ENCODE measurements around the gene LAD1. TPM values are rescaled to one million over a fixed set of nuclear protein-coding genes. Genes with fewer than 3 reads are reported as not detected.

Gene LAD1
- total RNA-seq, 1 donor from 2014 or later: not detected

DNA sequence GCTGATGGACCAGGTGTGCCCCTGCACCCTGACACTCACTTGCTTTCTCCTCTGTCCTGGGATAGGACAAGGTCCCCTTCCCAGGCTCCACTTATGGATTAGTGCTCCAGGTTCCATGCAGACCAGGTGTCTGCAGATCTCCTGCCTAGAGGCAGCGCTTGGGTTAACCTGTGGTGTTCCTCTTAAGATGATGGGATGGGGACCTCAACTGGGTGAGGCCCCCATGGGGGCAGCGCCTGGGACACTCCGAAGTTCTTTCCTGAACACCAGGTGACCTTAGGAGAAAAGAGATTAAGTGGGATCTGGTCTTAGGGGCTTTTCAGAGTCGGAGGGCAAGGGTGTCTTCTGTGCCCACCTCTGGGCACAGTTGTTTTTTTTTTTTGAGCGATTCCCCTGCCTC lies 42.9 kb downstream of the LAD1 start:
- ATAC-seq (ENCODE audit: low read depth) (no peak), DNase-seq (no peak)
- POLR2A ChIA-PET: no interaction called here
- Mint-ChIP-seq H3K4me1 (no peaks in the 10 kb centered on the region), H3K36me3 (ENCODE audit: low read depth) (no peaks in the 10 kb centered on the region), H3K27ac (no peak overlapping the region), H3K27me3 (peaks cover 13% of the 10 kb centered on the region), H3K9me3 (no peaks in the 10 kb centered on the region), H3K4me3 (no peak overlapping the region)
- intact Hi-C loops (cut with micrococcal nuclease): no loop called here
- TF ChIP-seq, protein P1, sequence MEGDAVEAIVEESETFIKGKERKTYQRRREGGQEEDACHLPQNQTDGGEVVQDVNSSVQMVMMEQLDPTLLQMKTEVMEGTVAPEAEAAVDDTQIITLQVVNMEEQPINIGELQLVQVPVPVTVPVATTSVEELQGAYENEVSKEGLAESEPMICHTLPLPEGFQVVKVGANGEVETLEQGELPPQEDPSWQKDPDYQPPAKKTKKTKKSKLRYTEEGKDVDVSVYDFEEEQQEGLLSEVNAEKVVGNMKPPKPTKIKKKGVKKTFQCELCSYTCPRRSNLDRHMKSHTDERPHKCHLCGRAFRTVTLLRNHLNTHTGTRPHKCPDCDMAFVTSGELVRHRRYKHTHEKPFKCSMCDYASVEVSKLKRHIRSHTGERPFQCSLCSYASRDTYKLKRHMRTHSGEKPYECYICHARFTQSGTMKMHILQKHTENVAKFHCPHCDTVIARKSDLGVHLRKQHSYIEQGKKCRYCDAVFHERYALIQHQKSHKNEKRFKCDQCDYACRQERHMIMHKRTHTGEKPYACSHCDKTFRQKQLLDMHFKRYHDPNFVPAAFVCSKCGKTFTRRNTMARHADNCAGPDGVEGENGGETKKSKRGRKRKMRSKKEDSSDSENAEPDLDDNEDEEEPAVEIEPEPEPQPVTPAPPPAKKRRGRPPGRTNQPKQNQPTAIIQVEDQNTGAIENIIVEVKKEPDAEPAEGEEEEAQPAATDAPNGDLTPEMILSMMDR (IDR thresholded peaks at IDR 0.05): no peak
- CTCF ChIA-PET: no interaction called here

DNA sequence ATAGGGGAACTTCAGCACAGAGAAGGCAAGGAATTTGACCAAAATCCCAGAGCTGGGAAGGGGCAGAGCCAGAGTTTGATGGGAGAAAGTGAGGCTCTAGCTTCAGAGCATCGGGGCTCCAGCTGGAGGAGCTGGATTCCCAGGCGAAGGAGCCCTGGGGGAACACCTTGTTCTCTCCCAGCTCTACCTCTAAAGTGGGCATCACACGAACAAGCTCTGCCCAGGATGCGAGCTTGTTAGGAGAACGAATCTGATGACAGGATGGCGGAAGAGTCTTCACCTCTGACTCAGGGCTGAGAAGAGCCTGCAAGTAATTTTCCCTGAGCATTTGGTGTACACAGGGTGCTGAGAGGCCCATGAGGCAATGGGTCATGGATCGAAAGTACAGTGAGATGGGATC lies 43.7 kb downstream of the LAD1 start:
- no peak overlapping the region for H3K4me3 Mint-ChIP-seq
- no peak for ATAC-seq (ENCODE audit: low read depth)
- no peaks in the 10 kb centered on the region for H3K9me3 Mint-ChIP-seq
- CTCF ChIA-PET: no interaction called here
- TF ChIP-seq, protein P1 (IDR thresholded peaks at IDR 0.05): no peak
- H3K27me3 Mint-ChIP-seq: peaks cover 16% of the 10 kb centered on the region
- no peak for DNase-seq
- intact Hi-C loops (cut with micrococcal nuclease): no loop called here
- no peaks in the 10 kb centered on the region for H3K36me3 Mint-ChIP-seq (ENCODE audit: low read depth)
- no peaks in the 10 kb centered on the region for H3K4me1 Mint-ChIP-seq
- H3K27ac Mint-ChIP-seq: no peak overlapping the region
- POLR2A ChIA-PET: no interaction called here

DNA sequence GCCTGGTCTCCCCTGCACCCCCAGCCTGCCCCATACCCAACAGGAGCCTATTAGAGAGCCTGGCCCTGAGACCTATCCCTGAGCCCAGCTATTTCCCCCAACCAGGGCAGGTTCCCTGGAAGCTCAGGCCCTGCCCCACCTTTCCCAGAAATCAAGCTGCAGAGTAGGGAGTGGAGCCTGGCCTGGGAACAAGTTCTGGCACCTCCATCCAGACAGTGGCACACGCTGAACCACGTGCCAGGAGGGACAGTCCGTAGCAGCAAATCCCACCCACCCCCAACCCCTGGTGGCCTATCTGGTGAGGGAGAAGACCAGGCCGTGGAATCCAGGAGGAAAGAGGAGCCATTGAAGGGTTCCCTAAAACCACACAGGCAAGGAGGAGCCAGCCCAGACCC lies 44.2 kb downstream of the LAD1 start:
- Mint-ChIP-seq H3K9me3 (no peaks in the 10 kb centered on the region), H3K4me1 (no peaks in the 10 kb centered on the region), H3K36me3 (ENCODE audit: low read depth) (no peaks in the 10 kb centered on the region), H3K27me3 (peaks cover 16% of the 10 kb centered on the region), H3K4me3 (no peak overlapping the region), H3K27ac (no peak overlapping the region)
- DNase-seq (no peak), ATAC-seq (ENCODE audit: low read depth) (no peak)
- TF ChIP-seq, protein P1 (IDR thresholded peaks at IDR 0.05): no peak
- CTCF ChIA-PET: no interaction called here
- intact Hi-C loops (cut with micrococcal nuclease): no loop called here
- POLR2A ChIA-PET: no interaction called here

DNA sequence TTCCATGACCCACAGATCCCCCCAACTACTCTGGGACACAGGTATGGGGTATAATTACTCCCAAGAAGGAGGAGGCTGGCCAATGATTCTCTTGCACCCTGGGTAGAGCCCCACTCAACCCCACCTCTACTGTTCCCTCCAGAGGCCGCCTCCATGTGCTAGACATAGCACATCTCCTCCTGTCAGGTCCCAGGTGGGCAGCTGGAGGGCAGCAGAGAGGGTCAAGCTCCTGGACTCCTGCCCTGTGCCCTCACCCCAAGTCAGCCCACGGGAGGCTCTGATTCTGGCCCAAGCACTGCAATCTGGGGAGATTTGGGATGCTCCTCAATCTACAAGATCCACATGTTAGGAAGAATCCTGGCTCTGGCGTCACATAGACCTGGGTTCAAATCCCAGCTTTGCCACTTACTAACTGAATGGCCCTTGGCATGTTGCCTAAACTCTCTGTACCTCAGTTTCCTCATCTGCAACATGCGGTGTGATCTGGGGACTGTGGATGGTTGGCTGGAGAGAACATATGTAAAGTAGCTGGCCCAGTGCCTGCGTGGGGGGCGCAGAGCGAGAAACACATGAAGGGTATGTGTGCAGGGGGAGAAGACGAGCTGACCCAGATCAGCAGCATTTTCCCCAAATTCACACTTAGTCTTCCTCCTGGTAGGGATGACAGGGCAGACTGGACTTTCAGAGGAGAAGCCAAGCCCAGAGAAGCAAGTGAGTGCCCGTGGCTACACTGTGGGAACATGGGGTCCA lies 44.8 kb downstream of the LAD1 start:
- DNase-seq: no peak
- no peaks in the 10 kb centered on the region for H3K36me3 Mint-ChIP-seq (ENCODE audit: low read depth)
- H3K27ac Mint-ChIP-seq: no peak overlapping the region
- ATAC-seq (ENCODE audit: low read depth): no peak
- no peaks in the 10 kb centered on the region for H3K9me3 Mint-ChIP-seq
- TF ChIP-seq, protein P1 (IDR thresholded peaks at IDR 0.05): no peak
- H3K4me3 Mint-ChIP-seq: no peak overlapping the region
- H3K27me3 Mint-ChIP-seq: peaks cover 16% of the 10 kb centered on the region
- no peaks in the 10 kb centered on the region for H3K4me1 Mint-ChIP-seq
- ChIA-PET POLR2A (no interaction called here), CTCF (no interaction called here)
- intact Hi-C loops (cut with micrococcal nuclease): no loop called here

DNA sequence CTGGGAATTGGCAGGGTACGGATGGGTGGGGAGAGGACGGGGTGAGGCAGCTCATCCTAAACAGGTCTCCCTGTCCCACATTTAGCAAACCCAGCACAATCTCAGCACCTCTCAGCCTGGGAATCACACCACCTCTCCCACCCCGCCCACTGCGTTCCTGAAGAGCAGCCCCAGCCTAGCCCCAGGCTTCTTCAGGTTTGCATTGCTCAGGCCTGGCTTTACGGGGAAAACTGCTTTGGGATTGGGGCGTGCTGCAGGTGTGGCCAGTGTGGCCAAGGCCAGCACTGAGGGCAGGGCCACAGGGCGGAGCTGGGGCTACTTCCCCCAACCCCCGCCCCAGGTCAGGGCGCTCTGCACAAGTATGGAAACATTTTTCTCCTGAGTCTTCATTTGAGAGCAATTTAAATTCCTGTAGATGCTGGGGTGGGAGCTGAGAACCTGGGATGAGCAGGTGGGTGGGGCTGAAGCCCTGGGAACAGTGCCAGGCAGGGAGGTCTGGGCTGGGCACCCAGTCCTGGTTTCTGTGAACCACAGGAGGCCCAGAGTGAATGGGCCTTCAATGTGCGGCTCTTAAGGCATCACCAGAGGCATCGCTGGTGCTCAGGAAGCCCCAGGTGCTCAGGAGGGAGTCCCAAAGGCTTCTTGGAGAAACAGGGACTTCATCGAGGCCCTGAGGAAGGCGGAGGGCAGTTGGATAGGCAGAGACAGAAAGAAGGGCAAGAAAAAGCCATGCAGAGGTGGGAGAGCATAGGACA lies 45.8 kb downstream of the LAD1 start:
- DNase-seq (no peak), ATAC-seq (ENCODE audit: low read depth) (no peak)
- H3K36me3 Mint-ChIP-seq (ENCODE audit: low read depth): no peaks in the 10 kb centered on the region
- no peaks in the 10 kb centered on the region for H3K4me1 Mint-ChIP-seq
- peaks cover 17% of the 10 kb centered on the region for H3K27me3 Mint-ChIP-seq
- TF ChIP-seq, protein P1 (IDR thresholded peaks at IDR 0.05): no peak
- intact Hi-C loops (cut with micrococcal nuclease): no loop called here
- no peak overlapping the region for H3K27ac Mint-ChIP-seq
- CTCF ChIA-PET: no interaction called here
- H3K9me3 Mint-ChIP-seq: no peaks in the 10 kb centered on the region
- POLR2A ChIA-PET: no interaction called here
- H3K4me3 Mint-ChIP-seq: no peak overlapping the region
